GM04503 (cell line): ENCODE results near the gene GNB3.

Experiments
- DNase-seq: peaks from one replicate; pipeline ENCODE4 v3.0.0-alpha.2; 2012; ENCODE audit warnings: low read depth

Gene GNB3

DNA sequence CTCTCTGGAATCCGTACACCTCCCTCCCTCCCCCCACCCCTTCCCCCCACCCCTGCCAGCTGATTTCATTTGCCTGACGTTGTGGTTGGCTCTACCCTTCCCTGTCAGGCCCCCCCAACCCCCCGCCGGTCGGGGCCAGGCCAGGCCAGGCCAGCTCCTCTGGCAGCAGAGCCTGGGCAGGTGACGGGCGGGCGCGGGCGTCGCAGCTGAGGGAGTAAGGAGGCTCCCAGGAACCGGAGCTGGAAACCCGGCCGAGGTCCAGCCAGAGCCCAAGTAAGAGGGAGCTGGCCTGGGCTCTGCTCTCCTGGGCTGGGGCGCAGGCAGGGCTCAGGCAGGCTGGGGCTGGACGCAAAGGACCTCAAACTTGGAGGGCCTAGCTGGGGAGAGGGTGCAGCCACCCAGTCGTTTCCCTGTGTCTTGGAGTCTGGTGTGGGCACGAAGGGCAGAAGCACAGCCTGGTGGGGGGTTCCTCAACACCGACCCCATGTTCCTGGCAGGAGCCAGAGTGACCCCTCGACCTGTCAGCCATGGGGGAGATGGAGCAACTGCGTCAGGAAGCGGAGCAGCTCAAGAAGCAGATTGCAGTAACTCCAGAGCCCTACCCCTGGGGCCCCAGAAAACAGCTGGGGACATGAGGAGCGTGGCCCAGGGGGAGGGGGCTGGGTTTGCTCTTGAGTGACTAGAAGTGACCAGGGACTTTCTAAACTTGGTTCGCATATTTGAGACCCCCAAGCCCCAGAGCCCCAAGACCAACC lies at the start of gene GNB3:
GNB3 (plus strand) TSS at position 165 of the 755 bp plus-strand sequence; CDS start at position 528, 363 bp downstream.
- DNase-seq, result no peak

DNA sequence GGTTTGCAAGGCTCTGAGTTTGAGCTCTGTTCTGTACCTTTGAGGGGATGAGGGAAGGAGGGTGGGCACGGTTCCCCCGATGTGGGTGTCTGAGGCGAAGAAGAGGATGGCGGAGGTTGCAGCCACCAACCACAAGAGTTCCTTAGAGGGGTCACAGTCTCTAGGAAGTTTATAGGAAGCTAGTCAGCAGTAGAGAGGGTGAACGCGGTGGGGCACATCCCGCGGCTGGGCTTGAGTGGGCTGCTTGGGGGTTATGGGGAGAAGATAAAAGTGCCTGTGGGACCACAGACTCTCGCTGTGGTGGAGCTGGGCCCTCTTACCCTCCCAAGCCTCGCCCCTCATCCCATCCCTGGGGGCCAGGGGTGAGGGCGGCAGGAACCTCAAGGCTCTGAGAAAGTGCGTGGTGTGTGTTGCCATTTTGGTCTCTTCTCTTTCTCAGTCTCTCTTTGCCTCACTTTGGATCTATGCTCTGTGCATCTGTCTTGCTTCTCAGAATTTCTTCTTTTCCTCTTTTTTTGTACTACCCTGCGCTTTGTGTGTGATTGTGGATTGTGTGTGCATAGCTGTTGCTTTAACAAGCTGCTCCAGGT lies 48.7 kb upstream of the GNB3 start:
- no peak for DNase-seq

DNA sequence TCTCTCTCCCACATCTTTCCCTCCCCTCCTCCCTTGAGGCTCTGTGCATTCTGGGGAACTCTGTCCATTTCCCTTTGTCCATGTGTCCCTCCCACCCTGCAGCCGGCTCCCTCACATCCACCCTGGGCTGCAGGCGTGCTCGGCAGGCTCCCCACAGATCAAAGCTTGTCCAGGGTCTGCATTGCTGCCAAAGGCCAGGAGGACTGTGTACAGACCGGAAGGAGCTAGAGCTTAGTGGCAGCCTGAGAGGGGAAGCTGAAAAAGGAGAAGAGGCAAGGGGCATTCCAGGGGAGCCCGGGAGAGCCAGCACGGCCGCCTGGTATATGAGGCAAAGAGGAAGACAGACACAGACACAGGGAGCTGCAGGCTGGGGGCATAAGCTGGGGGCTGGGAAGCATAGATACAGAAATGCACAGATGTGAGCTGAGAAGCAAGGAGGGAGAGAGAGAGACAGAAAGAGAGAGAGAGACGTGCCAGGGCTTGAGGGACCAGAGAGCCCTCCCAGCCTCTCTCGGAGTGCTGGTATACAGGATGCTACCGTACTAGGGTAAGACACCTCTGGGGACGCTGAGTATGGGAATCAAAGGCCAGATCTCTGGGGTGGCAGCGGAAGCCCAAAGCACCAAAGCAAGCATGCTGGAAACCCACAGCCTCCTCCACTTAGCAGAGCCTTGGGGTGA lies 48.1 kb upstream of the GNB3 start:
- no peak for DNase-seq

- no peak for DNase-seq
These were observed 45.6 kb upstream of the GNB3 start for GRCh38 chr12:6795088-6795487.

- no peak for DNase-seq
These were observed 44.1 kb upstream of the GNB3 start for GRCh38 chr12:6796576-6796975.

GRCh38 chr12:6799147-6799546 lies 41.6 kb upstream of the GNB3 start:
- DNase-seq, result no peak

DNA sequence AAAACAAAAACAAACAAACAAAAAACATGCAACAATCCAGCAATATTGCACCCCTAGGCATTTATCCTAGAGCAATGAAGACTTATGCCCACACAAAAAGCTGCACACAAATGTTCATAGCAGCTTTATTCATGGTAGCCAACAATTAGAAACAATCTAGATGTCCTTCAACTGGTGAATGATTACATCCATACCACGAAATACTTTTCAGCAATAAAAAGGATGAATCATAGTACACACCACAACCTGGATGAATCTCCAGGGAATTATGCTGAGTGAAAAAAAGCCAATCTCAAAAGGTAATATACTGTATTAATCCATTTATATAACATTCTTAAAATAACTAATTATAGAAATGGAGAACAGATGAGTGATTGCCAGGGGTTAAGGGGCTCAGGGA lies 33.6 kb upstream of the GNB3 start:
- no peak for DNase-seq

DNA sequence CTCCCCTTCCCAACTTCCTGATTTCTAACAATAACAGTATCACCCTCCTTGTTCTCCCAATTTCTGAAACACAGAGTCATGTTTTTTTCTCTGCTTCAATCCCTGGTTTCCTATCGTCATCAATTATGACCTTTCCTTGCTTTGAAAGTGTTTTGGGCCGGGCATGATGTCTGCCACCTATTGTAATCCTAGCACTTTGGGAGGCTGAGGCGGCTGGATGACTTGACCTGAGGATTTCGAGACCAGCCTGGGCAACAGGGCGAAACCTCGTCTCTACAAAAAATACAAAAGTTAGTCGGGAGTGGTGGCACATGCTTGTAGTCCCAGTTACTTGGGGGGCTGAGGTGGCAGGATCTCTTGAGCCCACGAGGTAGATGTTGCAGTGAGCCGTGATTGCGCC lies 31.7 kb upstream of the GNB3 start:
- no peak for DNase-seq

DNA sequence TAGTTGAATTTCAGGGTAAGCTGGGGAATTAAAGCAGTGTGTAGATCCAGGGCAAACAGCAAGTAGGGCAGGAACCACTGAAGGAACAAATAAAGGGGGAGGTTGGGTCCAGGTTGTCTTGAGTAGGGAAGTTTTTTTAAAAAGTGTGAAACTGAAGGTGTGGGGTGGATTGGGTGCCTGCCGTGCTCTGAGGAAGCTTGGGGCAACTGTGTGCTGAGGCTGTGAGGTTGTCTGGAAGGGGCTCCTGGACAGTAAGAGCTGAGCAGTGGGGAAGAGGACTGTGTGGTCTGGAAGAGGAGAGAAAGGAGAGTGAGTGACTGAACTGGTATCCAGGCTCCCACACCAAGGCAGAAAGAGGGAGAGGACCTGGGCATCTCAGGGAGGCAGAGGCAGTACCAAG lies 30.0 kb upstream of the GNB3 start:
- no peak for DNase-seq

GRCh38 chr12:6813363-6813762 lies 27.4 kb upstream of the GNB3 start:
- no peak for DNase-seq

DNA sequence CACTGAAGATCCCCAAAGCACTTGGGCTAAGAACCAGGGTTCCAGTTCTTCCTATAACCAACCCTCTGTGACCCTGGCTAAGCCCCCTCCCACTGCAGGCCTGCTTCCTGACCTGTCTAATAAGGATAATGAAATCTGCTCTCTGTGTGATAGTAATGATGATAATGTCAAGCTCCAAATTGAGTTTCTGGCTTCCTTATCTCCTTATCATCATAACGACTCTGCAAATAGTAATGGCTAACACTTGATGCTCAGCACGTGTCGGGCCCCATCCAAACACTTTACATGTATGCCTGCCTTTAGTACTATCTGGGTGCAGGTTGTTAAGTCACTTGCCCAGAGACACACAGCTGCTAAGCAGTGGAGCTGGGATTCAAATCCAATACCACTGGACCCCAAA lies 24.1 kb upstream of the GNB3 start:
- DNase-seq, result no peak

GRCh38 chr12:6817098-6817497 lies 23.6 kb upstream of the GNB3 start:
- no peak for DNase-seq

DNA sequence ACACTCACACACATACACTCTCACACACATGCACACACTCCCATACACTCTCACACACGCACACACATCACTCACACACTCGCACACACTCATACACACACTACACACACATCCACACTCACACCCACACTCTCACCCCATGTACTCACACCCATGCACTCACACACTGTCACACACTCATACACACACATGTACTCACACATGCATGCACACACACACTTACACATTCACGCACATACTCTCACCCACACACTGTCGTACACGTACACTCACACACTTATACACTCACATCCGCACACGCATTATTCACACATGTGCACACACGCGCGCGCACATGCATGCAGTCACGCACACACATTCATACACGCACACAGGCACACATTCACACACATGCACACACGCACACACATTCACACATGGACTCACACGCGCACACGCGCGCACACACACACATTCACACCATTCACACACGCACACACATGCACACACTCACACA lies 23.0 kb upstream of the GNB3 start:
- no peak for DNase-seq

DNA sequence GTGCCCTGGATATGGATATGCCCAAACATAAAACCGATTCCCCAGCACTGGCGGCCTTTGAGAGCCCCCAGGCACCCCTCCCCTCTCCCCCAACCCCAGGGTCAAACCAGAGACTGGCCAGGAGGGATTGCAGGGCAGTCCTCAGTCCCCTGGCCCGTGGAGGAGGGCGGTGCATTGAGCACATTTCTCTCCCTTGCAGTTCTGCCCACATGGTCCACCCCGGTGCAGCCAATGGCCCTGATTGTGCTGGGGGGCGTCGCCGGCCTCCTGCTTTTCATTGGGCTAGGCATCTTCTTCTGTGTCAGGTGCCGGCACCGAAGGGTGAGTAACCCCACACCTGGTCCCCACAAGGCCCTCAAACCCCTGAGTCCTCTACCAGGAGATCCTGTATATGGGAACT lies 22.5 kb upstream of the GNB3 start:
- DNase-seq, result no peak

GRCh38 chr12:6818645-6819044 lies 22.1 kb upstream of the GNB3 start:
- DNase-seq, result no peak

GRCh38 chr12:6819106-6820030 lies 21.4 kb upstream of the GNB3 start:
- no peak for DNase-seq

DNA sequence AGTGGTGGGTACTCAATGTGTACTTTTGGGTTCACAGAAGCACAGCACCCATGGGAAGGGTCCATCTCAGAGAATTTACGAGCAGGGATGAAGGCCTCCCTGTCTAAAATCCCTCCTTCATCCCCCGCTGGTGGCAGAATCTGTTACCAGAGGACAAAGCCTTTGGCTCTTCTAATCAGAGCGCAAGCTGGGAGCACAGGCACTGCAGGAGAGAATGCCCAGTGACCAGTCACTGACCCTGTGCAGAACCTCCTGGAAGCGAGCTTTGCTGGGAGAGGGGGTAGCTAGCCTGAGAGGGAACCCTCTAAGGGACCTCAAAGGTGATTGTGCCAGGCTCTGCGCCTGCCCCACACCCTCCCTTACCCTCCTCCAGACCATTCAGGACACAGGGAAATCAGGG lies 20.6 kb upstream of the GNB3 start:
- DNase-seq, result no peak

GRCh38 chr12:6821591-6822425 lies 18.9 kb upstream of the GNB3 start, which contains the start of gene GPR162:
GPR162 (plus strand) TSS chr12:6821821; CDS start chr12:6823899, 2,078 bp downstream.
- no peak for DNase-seq

DNA sequence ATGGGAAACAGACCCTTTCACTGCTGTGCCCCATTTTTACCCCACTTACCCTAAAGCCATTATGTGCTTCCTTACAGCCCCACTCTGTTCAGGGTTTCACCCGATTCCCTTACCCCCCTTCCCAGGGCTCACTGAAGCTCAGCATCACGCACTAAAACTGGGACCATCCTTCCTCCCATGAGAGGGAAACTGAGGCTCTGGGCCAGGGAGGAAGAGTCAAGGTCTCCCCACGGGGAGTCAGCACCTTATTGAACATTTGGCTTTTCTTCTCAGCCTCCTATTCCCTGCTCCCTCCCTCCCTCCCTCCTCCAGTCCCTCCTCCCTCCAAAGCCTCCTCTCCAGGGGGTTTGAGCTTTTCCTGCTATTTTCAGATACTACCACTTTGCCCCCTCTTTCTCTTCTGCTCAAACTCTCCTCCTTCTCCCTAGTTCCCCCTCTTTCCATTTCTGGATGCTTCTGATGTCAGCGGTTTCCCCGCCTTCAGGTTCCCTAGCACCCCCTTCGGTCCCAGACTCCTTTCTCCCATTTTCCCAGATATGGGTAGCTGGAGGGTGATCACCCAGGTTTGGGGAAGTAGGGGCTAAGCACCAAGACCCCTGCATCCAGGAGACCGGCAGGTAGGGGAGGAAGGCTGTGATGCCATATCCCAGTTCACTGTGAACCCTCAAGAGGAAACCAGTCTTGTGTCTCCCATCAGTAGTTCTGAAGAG lies 18.1 kb upstream of the GNB3 start:
- no peak for DNase-seq
